NT2/D1 (cell line): ENCODE data around the gene HAUS5.

Experiments used
- DNase-seq: peaks from one replicate; pipeline ENCODE4 v3.0.0-alpha.2; 2011; ENCODE audit warnings: low read depth, low spot score
- H3K27me3 ChIP-seq: 2 replicates; pipeline ENCODE4 v1.6.0; 2011; ENCODE audit warnings: mild to moderate bottlenecking; ENCODE audit not compliant: insufficient read length, insufficient read depth
- H3K36me3 ChIP-seq: 2 replicates; pipeline ENCODE4 v1.6.1; 2011; ENCODE audit warnings: mild to moderate bottlenecking, low read length, mixed read lengths; ENCODE audit not compliant: insufficient read depth, insufficient read length
- H3K4me1 ChIP-seq: 2 replicates; pipeline ENCODE4 v1.5.1; 2011; ENCODE audit not compliant: insufficient read depth, insufficient read length
- H3K4me3 ChIP-seq: 2 replicates; pipeline ENCODE4 v1.5.1; 2011; ENCODE audit warnings: low read depth; ENCODE audit not compliant: insufficient read length
- H3K9ac ChIP-seq: 2 replicates; pipeline ENCODE4 v1.6.0; 2011; ENCODE audit warnings: low read depth; ENCODE audit not compliant: insufficient read length
- H3K9me3 ChIP-seq: 2 replicates; pipeline ENCODE4 v1.5.1; 2011; ENCODE audit warnings: mild to moderate bottlenecking, low read length; ENCODE audit not compliant: insufficient read depth
- SUZ12 ChIP-seq: IDR thresholded peaks from 2 replicates; pipeline ENCODE4 v1.6.1; 2011; ENCODE audit not compliant: insufficient read length, insufficient read depth; ENCODE audit errors: extremely low read depth
- YY1 ChIP-seq: IDR thresholded peaks from 2 replicates; pipeline ENCODE4 v1.6.1; 2011; ENCODE audit not compliant: insufficient read length, insufficient read depth
- ZNF274 ChIP-seq: IDR thresholded peaks from 2 replicates; pipeline ENCODE4 v1.6.1; 2011; ENCODE audit warnings: mild to moderate bottlenecking, low read depth, low read length

The HAUS5 gene

GRCh38 chr19:35639321-35639639, 26.7 kb downstream of the HAUS5 start:
- no peaks in the 10 kb centered on the region for H3K9me3 ChIP-seq
- H3K36me3 ChIP-seq, result peaks cover 32% of the 10 kb centered on the region
- peaks cover 10% of the 10 kb centered on the region for H3K4me1 ChIP-seq
- no peak overlapping the region for H3K9ac ChIP-seq
- no peak for TF ChIP-seq ZNF274
- no peak for TF ChIP-seq SUZ12
- TF ChIP-seq YY1, result no peak
- DNase-seq, result no peak
- H3K27me3 ChIP-seq, result no peaks in the 10 kb centered on the region
- no peak overlapping the region for H3K4me3 ChIP-seq

DNA sequence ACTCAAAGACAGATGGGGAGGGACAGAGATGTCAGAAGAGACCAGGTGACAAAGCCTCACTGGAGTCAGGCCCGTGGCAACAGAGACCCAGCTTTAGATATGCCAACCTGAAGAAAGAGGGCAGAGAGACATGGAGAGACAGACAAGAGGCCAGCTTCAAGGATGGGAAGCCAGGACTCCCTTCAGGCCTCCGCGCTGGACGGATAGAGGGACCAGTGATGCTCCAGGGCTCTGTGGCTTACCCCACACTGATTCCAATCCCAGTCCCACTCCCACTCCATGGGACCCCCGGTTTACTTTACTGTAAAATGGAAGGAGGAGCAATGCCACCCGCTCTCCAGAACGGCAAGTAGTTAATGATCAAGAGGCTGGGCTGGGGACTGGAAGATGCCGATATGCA, 27.3 kb downstream of the HAUS5 start:
- H3K36me3 ChIP-seq, result peaks cover 31% of the 10 kb centered on the region
- H3K4me3 ChIP-seq, result no peak overlapping the region
- H3K9me3 ChIP-seq, result no peaks in the 10 kb centered on the region
- peaks cover 10% of the 10 kb centered on the region for H3K4me1 ChIP-seq
- no peak for DNase-seq
- H3K9ac ChIP-seq, result no peak overlapping the region
- no peaks in the 10 kb centered on the region for H3K27me3 ChIP-seq
- TF ChIP-seq ZNF274, result no peak
- TF ChIP-seq SUZ12, result no peak
- no peak for TF ChIP-seq YY1

GRCh38 chr19:35641515-35642151, 29.1 kb downstream of the HAUS5 start, which contains the start of gene ETV2:
ETV2 (plus strand) TSS chr19:35641745; CDS start chr19:35642461, 716 bp downstream.
- H3K4me3 ChIP-seq, result peak within 1 kb of the TSS; percentile 1
- no peaks in the 10 kb centered on the region for H3K9me3 ChIP-seq
- TF ChIP-seq ZNF274 (no peak), YY1 (no peak), SUZ12 (no peak)
- peak within 1 kb of the TSS; percentile 72 for H3K9ac ChIP-seq
- H3K36me3 ChIP-seq, result peaks cover 19% of the 10 kb centered on the region
- peaks cover 8% of the 10 kb centered on the region for H3K4me1 ChIP-seq
- H3K27me3 ChIP-seq, result no peaks in the 10 kb centered on the region
- no peak for DNase-seq

DNA sequence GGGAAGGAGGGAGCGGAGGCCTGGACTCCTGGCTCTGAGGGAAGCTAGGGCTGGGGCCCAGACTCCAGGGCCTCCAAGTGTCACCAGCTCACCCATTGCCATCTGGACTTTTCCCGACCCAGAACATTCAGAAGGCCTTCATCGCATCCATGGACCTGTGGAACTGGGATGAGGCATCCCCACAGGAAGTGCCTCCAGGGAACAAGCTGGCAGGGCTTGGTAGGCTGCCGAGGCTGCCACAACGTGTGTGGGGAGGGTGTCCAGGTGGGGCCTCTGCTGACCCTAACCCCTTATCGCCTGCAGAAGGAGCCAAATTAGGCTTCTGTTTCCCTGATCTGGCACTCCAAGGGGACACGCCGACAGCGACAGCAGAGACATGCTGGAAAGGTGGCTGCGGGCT, 29.8 kb downstream of the HAUS5 start:
- no peak for TF ChIP-seq YY1
- TF ChIP-seq ZNF274, result no peak
- TF ChIP-seq SUZ12, result no peak
- Histone ChIP-seq H3K4me1 (peaks cover 8% of the 10 kb centered on the region), H3K27me3 (no peaks in the 10 kb centered on the region), H3K4me3 (peak overlapping the region; percentile 1), H3K36me3 (peaks cover 12% of the 10 kb centered on the region), H3K9ac (peak overlapping the region; percentile 72), H3K9me3 (no peaks in the 10 kb centered on the region)
- DNase-seq, result no peak

GRCh38 chr19:35642798-35643254, 30.3 kb downstream of the HAUS5 start:
- H3K4me1 ChIP-seq, result peaks cover 10% of the 10 kb centered on the region

DNA sequence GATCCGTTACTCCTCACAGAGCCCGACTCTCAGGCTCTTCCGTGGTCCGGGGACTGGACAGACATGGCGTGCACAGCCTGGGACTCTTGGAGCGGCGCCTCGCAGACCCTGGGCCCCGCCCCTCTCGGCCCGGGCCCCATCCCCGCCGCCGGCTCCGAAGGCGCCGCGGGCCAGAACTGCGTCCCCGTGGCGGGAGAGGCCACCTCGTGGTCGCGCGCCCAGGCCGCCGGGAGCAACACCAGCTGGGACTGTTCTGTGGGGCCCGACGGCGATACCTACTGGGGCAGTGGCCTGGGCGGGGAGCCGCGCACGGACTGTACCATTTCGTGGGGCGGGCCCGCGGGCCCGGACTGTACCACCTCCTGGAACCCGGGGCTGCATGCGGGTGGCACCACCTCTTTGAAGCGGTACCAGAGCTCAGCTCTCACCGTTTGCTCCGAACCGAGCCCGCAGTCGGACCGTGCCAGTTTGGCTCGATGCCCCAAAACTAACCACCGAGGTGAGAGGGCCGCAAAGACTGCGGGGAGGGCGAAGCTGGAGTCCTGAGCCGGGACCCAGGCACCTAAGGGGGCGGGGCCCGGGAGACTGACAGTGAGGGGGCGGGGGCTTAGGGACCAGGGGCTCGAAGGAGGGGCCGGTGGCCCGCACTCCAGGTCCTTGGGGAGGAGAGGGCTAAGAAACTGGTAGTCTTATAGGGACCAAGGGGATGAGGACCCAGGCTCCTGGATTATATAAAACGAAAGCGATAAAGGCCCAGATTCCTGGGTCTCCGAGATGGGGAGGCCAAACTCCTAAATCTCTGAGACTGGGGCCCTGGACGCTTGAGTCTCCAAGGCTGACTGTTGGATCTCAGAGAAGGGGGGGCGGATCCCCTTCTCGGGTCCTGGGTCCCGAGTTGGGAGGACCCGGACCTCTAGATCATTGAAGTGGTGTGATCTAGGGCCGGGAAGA, 31.0 kb downstream of the HAUS5 start:
- Histone ChIP-seq H3K27me3 (no peaks in the 10 kb centered on the region), H3K4me1 (peaks cover 10% of the 10 kb centered on the region), H3K9me3 (no peaks in the 10 kb centered on the region), H3K36me3 (peaks cover under 1% of the 10 kb centered on the region), H3K9ac (peak overlapping the region; percentile 72), H3K4me3 (peak overlapping the region; percentile 46)
- TF ChIP-seq YY1 (no peak), SUZ12 (no peak), ZNF274 (no peak)
- peak; percentile 47 for DNase-seq

More at GRCh38 chr19:35642798-35643254, 30.3 kb downstream of the HAUS5 start:
- peak overlapping the region; percentile 46 for H3K4me3 ChIP-seq
- no peak for DNase-seq
- H3K9ac ChIP-seq, result peak overlapping the region; percentile 72
- no peaks in the 10 kb centered on the region for H3K27me3 ChIP-seq
- no peak for TF ChIP-seq YY1
- peaks cover 7% of the 10 kb centered on the region for H3K36me3 ChIP-seq
- H3K9me3 ChIP-seq, result no peaks in the 10 kb centered on the region
